Measurements from ENCODE around the gene NDUFS8. TPM values are rescaled to one million over a fixed set of nuclear protein-coding genes. Genes with fewer than 3 reads are reported as not detected.

NDUFS8 gene
- total RNA-seq, 1 experiment from 2014 or later = 221 TPM

DNA sequence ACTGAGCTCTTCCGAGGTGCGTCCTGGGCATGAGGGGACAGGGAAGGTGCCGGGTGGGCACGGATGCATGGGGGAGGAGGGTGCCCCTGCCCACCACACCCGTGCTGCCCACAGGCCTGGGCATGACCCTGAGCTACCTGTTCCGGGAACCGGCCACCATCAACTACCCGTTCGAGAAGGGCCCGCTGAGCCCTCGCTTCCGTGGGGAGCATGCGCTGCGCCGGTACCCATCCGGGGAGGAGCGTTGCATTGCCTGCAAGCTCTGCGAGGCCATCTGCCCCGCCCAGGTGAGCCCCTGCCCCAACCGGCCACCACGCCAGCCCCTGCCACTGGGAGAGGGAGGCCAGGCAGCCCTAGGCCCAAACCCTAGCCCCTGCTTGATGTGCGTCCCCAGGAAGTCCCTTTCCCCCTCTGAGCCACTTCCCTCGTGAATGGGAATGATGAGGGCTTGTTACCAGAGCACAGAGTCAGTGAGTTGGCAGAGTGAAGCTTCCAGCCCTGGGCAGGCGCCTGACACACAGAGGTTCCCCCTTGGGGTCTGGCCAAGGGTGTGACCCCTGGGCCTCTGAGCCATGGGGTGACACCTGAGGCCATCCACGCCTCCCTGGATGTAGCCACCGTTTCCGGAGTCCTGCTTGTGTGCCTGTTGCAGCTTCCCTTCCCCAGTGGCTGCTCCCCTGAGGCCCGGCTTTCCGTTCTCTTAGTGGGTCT, 2.7 kb downstream of the NDUFS8 start:
- Mint-ChIP-seq H3K27me3 (ENCODE audit: low read depth) (no peaks in the 10 kb centered on the region), H3K4me3 (no peak overlapping the region), H3K27ac (no peak overlapping the region), H3K36me3 (peaks cover 9% of the 10 kb centered on the region), H3K9me3 (no peaks in the 10 kb centered on the region), H3K4me1 (peaks cover 21% of the 10 kb centered on the region)
- DNase-seq (ENCODE audit: low spot score) (no peak), ATAC-seq (no peak)
- POLR2A ChIA-PET = no interaction called here
- TF ChIP-seq FOXP1 (CRISPR knock-in tag; IDR thresholded peaks at IDR 0.05; ENCODE audit: borderline replicate concordance) (no peak), FOXJ3 (CRISPR knock-in tag; IDR thresholded peaks at IDR 0.05; ENCODE audit: borderline replicate concordance) (no peak), ZNF416 (CRISPR knock-in tag; IDR thresholded peaks at IDR 0.05) (no peak), OVOL2 (CRISPR knock-in tag; IDR thresholded peaks at IDR 0.05; ENCODE audit: borderline replicate concordance) (no peak), NR3C1 (CRISPR knock-in tag; conservative IDR thresholded peaks at IDR 0.05; ENCODE audit: low read depth) (no peak), EMX1 (CRISPR knock-in tag; IDR thresholded peaks at IDR 0.05) (no peak), ZNF138 (CRISPR knock-in tag; conservative IDR thresholded peaks at IDR 0.05) (no peak), JAZF1 (CRISPR knock-in tag; IDR thresholded peaks at IDR 0.05) (no peak), RELA (CRISPR knock-in tag; IDR thresholded peaks at IDR 0.05; ENCODE audit: borderline replicate concordance) (no peak), ELF4 (CRISPR knock-in tag; IDR thresholded peaks at IDR 0.05; ENCODE audit: low read depth) (no peak), ZNF263 (CRISPR knock-in tag; IDR thresholded peaks at IDR 0.05; ENCODE audit: low read depth) (no peak), ZBTB21 (CRISPR knock-in tag; IDR thresholded peaks at IDR 0.05; ENCODE audit: borderline replicate concordance) (no peak), NFATC4 (CRISPR knock-in tag; IDR thresholded peaks at IDR 0.05) (no peak)
- TF ChIP-seq, protein P1, sequence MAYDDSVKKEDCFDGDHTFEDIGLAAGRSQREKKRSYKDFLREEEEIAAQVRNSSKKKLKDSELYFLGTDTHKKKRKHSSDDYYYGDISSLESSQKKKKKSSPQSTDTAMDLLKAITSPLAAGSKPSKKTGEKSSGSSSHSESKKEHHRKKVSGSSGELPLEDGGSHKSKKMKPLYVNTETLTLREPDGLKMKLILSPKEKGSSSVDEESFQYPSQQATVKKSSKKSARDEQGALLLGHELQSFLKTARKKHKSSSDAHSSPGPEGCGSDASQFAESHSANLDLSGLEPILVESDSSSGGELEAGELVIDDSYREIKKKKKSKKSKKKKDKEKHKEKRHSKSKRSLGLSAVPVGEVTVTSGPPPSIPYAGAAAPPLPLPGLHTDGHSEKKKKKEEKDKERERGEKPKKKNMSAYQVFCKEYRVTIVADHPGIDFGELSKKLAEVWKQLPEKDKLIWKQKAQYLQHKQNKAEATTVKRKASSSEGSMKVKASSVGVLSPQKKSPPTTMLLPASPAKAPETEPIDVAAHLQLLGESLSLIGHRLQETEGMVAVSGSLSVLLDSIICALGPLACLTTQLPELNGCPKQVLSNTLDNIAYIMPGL (CRISPR knock-in tag; IDR thresholded peaks at IDR 0.05) = no peak
- TF ChIP-seq, protein P2, sequence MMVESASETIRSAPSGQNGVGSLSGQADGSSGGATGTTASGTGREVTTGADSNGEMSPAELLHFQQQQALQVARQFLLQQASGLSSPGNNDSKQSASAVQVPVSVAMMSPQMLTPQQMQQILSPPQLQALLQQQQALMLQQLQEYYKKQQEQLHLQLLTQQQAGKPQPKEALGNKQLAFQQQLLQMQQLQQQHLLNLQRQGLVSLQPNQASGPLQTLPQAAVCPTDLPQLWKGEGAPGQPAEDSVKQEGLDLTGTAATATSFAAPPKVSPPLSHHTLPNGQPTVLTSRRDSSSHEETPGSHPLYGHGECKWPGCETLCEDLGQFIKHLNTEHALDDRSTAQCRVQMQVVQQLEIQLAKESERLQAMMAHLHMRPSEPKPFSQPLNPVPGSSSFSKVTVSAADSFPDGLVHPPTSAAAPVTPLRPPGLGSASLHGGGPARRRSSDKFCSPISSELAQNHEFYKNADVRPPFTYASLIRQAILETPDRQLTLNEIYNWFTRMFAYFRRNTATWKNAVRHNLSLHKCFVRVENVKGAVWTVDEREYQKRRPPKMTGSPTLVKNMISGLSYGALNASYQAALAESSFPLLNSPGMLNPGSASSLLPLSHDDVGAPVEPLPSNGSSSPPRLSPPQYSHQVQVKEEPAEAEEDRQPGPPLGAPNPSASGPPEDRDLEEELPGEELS (CRISPR knock-in tag; IDR thresholded peaks at IDR 0.05) = no peak
- CTCF ChIA-PET = no interaction called here

GRCh38 chr11:68033708-68034045, 3.2 kb downstream of the NDUFS8 start:
- no peaks in the 10 kb centered on the region for H3K9me3 Mint-ChIP-seq

More at GRCh38 chr11:68033708-68034045, 3.2 kb downstream of the NDUFS8 start:
- ATAC-seq (no peak), DNase-seq (ENCODE audit: low spot score) (no peak)
- CTCF ChIA-PET = no interaction called here
- POLR2A ChIA-PET = no interaction called here
- peaks cover 9% of the 10 kb centered on the region for H3K36me3 Mint-ChIP-seq
- TF ChIP-seq JAZF1 (CRISPR knock-in tag; IDR thresholded peaks at IDR 0.05) (no peak), ZNF423 (CRISPR knock-in tag; IDR thresholded peaks at IDR 0.05) (no peak), NR3C1 (CRISPR knock-in tag; conservative IDR thresholded peaks at IDR 0.05; ENCODE audit: low read depth) (no peak), SMAD3 (CRISPR knock-in tag; IDR thresholded peaks at IDR 0.05; ENCODE audit: borderline replicate concordance) (no peak), ZNF121 (CRISPR knock-in tag; IDR thresholded peaks at IDR 0.05) (no peak), NR1H2 (CRISPR knock-in tag; IDR thresholded peaks at IDR 0.05) (no peak), ZNF671 (CRISPR knock-in tag; IDR thresholded peaks at IDR 0.05) (no peak), JUN (CRISPR knock-in tag; IDR thresholded peaks at IDR 0.05) (no peak)
- TF ChIP-seq, protein P3, sequence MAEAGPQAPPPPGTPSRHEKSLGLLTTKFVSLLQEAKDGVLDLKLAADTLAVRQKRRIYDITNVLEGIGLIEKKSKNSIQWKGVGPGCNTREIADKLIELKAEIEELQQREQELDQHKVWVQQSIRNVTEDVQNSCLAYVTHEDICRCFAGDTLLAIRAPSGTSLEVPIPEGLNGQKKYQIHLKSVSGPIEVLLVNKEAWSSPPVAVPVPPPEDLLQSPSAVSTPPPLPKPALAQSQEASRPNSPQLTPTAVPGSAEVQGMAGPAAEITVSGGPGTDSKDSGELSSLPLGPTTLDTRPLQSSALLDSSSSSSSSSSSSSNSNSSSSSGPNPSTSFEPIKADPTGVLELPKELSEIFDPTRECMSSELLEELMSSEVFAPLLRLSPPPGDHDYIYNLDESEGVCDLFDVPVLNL (CRISPR knock-in tag; IDR thresholded peaks at IDR 0.05; ENCODE audit: borderline replicate concordance, low read depth) = no peak
- TF ChIP-seq, protein P4, sequence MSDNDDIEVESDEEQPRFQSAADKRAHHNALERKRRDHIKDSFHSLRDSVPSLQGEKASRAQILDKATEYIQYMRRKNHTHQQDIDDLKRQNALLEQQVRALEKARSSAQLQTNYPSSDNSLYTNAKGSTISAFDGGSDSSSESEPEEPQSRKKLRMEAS (CRISPR knock-in tag; IDR thresholded peaks at IDR 0.05) = no peak
- H3K4me1 Mint-ChIP-seq = peaks cover 22% of the 10 kb centered on the region
- H3K27ac Mint-ChIP-seq = no peak overlapping the region
- no peak overlapping the region for H3K4me3 Mint-ChIP-seq
- no peaks in the 10 kb centered on the region for H3K27me3 Mint-ChIP-seq (ENCODE audit: low read depth)

Measured in WTC11 (cell line).